Fibroblast of peridontal ligament (primary cell): ENCODE results near the gene KRT81.
"Not testable (repeated sequence)": the region's sequence is repeated elsewhere in the genome, so short reads cannot be mapped to it uniquely, and the experiment has no call there.

ENCODE experiments used
- DNase-seq: peaks from one replicate; pipeline ENCODE4 v3.0.0-alpha.2; 2010; ENCODE audit errors: extremely low read depth

KRT81 gene

GRCh38 chr12:52241205-52241842, 50.0 kb downstream of the KRT81 start:
- DNase-seq, result no peak

DNA sequence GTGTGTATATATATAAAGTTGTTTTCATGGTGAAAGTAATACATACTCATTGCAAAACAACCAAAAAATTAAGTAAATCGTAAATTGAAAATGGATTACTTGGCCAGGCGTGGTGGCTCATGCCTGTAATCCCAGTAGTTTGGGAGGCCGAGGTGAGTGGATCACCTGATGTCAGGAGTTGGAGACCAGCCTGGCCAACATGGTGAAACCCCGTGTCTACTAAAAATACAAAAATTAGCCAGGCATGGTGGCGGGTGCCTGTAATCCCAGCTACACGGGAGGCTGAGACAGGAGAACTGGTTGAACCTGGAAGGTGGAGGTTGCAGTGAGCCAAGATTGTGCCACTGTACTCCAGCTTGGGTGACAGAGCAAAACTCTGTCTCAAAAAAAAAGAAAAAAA, 51.1 kb downstream of the KRT81 start:
- not testable (repeated sequence) for DNase-seq

DNA sequence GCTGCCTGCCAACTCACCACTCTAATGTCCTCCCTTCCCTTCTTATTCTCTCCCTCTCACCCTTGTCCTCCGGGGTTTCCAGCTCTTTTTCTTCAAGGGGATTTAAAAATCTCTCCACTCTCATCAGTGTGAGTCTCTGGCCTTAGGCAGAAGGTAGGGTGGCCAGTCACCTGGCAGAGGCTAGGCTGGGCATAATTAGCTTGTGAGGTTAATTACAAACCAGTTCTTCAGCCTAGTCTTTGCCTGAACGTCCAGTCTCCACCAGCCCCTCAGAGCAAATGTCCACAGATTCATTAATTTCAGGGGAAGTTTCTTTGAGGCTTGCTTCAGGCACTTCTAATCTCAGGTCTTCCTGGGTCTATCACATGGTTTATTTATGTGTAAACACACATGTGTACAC, 51.6 kb downstream of the KRT81 start:
- no peak for DNase-seq

- DNase-seq, result no peak
Measured at GRCh38 chr12:52238916-52239646, 52.3 kb downstream of the KRT81 start.

GRCh38 chr12:52238207-52238840, 53.0 kb downstream of the KRT81 start:
- DNase-seq, result no peak

DNA sequence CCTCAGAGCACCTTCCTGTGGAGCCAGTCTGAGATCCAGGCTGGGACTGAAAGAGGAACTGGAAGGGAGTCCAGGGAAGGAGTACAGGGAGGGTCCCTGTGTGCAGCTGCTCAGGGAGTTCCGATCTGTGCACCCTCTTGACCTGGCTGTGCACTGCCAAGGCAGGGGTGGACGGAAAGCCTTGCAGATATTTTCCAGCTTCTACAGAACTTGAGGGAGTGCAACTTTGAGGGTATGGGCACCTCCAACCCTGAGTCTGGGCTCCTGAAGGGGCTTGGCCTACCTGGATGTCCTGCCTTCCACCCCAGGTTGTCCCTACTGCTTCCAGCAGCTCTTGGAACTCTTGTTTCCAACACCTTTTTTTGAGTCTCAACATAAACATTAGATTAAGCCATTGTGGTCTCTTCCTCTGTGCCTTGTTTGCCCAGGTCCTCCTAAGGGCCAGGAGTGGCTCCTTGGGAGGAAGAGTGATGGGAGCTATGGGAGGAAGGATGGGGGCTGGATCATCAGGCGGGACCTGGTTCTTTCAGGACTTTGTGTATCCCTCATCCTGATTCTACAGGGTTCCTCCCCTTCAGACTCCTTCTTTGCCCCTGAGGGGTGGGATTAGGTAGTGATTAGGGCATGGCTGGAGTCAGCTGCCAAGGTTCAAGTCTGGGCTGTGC, 54.8 kb downstream of the KRT81 start:
- DNase-seq, result no peak
